Stimulated activated CD8-positive, alpha-beta memory T cell treated with anti-CD3 and anti-CD28 coated beads, Interleukin-15, amount 100 ng/mL, for 24 hours (primary cell): ENCODE measurements around the gene ABRACL.

ENCODE experiments used
- DNase-seq: peaks from one replicate; pipeline ENCODE4 v3.0.0-alpha.2; 2020; ENCODE audit warnings: low read depth

The ABRACL gene

GRCh38 chr6:139054001-139054400 lies 25.5 kb downstream of the ABRACL start:
- no peak for DNase-seq

GRCh38 chr6:139055709-139056108 lies 27.2 kb downstream of the ABRACL start:
- DNase-seq = no peak

- no peak for DNase-seq
These were observed 29.5 kb downstream of the ABRACL start for GRCh38 chr6:139058029-139058428.

GRCh38 chr6:139060332-139060731 lies 31.8 kb downstream of the ABRACL start:
- DNase-seq = no peak

- DNase-seq = no peak
These were observed 34.5 kb downstream of the ABRACL start for GRCh38 chr6:139062932-139063646.

- DNase-seq = no peak
These were observed 36.6 kb downstream of the ABRACL start for GRCh38 chr6:139064981-139065665.

GRCh38 chr6:139066080-139066479 lies 37.5 kb downstream of the ABRACL start:
- no peak for DNase-seq

- no peak for DNase-seq
These were observed 40.3 kb downstream of the ABRACL start for GRCh38 chr6:139068846-139069245.

GRCh38 chr6:139073118-139073517 lies 44.6 kb downstream of the ABRACL start:
- DNase-seq = no peak

- DNase-seq = no peak
These were observed 50.5 kb downstream of the ABRACL start for GRCh38 chr6:139079018-139079417.

GRCh38 chr6:139080255-139080920 lies 51.8 kb downstream of the ABRACL start:
- DNase-seq = no peak

- no peak for DNase-seq
These were observed 52.9 kb downstream of the ABRACL start for GRCh38 chr6:139081471-139081870.

GRCh38 chr6:139082370-139082769 lies 53.8 kb downstream of the ABRACL start:
- DNase-seq = no peak

- no peak for DNase-seq
These were observed 63.3 kb downstream of the ABRACL start for GRCh38 chr6:139091826-139092225.
